Pons (tissue), 1 donor: ENCODE results near the gene ADIPOR1.

Source experiments
- DNase-seq: peaks from one replicate; pipeline ENCODE4 v3.0.0-alpha.2; 2016; ENCODE audit warnings: low spot score

Gene ADIPOR1

DNA sequence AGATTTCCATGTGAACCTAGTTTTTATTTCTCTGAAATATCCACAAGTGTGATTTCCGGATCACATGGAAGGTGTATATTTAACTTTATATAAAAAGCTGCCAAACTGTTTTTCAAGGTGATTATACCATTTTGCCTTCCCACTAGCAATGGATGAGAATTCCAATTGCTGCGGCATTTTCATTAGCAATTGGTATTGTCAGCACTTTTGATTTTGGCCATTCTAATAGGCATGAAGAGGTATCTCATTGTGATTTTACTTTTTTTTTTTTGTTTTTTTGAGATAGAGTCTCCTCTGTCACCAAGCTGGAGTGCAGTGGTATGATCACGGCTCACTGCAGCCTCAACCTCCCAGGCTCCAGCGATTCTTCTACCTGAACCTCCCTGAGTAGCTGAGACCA, 13.9 kb upstream of the ADIPOR1 start:
- no peak for DNase-seq

DNA sequence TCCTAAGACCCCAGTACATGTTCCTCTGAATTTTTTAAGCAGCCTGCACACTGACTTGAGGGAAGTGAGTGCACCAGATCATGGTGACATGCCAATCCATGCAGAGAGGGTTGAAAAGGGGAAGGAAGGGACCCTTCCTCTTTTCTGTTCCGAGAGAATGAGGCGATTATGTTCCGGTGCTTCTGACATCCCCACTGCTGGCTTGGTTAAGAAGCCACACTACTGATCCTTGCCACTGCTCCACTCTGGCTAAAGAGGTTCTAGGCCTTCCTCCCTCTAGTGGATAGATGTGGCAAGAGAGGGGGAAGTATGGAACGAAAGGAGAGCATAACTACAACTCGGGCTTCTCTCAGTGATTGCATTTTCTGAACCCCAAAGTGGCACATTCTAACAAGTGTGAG, 10.8 kb upstream of the ADIPOR1 start:
- peak; percentile 93 for DNase-seq

DNA sequence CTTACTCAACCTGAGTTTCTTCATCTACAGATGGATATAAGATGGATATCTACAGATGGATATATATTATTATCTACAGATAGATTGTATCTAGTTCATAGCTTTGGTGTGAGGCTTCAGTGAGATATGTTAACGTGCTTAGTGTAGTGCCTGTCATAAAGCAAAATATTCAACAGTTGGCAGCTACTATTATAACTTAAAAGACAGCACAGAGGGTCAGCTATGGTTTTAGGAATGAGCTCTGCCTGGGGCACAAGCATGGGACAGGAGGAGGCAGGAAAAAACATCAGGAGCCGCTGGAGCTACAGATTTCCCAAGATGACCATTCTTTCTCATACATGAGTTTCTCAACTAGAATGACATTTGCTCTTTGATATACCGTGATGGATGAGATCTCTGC, 10.2 kb upstream of the ADIPOR1 start:
- DNase-seq = no peak

DNA sequence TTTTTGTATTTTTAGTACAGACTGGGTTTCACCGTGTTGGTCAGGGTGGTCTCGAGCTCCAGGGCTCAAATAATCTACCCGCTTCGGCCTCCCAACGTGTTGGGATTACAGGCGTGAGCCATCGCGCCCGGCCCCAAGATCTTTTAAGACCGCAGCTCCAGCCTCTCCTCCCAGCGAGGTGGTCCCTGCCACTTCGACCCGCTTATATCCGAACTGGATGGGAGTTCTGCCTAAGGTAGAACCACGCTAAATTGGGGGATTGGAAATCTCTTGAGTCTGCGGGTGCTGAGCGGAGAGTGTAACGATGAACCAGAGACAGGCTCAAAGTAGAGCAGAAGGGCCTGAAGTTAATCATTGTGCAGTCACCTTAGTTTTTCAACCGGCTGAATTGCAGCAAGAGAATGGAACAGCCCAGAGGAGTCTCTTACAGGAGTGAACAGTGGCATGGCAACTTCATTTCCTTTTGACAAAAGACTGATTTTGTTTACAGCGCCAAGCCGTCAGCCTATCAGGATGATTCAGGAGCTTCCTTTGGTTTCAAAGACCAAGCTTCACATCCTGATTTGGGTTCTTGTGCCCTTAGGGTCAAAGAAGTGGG, 9.7 kb upstream of the ADIPOR1 start:
- peak; percentile 63 for DNase-seq

DNA sequence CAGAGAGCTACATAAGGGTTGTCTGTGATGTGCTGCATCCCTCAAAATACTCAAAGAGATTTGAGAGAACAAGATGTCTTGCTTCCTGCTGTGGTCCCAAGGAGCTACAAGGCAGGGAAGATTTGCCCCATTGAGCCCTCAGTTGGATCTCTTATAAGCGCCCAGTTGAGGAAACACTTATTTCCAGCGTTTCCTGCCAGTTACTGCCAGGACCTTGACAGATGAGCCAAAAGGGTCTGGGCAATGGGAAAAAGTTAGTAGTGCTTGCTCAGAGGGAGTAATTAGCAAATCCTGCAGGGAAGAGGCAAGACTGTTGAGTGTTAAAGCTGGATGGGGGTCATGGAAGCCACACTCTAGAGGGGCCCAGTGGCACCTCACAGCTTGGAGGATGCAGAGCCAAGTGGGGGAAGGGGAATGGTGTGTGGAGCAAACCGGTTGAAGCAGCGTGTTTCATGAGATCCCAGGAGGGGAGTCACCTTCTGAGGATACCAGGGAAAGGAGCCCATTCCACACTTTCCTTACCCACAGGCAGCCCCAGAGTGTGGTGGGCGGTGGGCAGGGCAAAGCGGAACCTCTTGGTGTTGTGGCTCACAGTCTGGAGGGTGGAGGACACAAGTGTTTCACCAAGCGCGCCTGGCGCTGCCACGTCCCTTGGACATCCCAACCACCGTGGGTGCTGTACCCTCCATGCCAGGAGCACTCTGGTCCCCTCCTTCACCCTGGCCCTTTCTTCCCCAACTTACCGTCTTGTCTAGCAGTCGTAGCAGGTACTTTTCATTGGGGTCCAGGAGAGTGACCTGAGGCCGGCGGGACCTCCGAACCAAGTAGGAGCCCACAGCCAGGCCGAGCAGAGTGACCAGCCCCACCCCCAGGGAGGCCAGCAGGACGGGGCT, 8.1 kb upstream of the ADIPOR1 start:
- peak; percentile 16 for DNase-seq

DNA sequence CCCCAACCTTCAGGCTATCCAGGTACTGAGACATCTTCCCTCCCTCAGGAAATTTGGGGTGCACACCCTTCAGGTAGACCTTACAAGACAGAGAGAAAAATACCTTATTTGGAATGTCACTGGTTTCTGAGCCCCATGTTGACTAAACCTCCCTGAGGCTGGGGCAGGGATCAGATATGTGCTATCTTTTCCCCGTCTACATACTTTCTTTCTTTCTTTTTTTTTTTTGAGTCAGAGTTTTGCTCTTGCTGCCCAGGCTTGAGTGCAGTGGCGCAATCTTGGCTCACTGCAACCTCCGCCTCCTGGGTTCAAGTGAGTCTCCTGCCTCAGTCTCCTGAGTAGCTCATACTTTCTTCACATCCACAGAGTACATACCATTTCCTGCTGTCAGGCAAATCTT, 7.3 kb upstream of the ADIPOR1 start:
- no peak for DNase-seq

DNA sequence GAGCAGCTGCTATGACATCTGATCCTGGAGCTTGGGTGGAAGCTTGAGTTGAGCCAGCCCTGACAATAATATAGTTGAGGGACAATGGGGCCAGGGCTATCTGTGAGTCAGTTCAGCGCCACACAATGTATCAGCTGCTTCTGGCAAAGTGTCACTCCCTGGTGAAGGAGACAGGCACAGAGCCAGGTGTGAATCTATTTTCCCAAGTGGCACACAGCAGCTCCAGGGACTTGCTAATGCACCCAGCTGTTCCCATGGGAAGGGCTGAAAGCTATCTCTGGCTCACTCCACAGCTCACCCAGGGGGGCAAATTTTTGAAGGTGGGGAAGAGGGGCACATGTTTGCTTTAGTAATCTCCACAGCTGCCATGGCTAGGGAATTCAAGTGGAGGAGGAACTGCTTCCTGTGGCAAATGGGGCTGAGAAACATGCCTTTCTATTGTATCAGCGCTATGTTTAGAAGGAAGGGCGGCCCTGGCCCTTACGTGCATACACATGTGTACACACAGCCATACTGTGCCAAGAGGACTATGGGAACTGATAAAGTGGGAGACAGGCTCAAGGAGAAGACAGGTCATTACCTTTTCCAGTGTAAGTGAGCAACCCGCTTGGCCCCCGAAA, 6.8 kb upstream of the ADIPOR1 start:
- DNase-seq = no peak

DNA sequence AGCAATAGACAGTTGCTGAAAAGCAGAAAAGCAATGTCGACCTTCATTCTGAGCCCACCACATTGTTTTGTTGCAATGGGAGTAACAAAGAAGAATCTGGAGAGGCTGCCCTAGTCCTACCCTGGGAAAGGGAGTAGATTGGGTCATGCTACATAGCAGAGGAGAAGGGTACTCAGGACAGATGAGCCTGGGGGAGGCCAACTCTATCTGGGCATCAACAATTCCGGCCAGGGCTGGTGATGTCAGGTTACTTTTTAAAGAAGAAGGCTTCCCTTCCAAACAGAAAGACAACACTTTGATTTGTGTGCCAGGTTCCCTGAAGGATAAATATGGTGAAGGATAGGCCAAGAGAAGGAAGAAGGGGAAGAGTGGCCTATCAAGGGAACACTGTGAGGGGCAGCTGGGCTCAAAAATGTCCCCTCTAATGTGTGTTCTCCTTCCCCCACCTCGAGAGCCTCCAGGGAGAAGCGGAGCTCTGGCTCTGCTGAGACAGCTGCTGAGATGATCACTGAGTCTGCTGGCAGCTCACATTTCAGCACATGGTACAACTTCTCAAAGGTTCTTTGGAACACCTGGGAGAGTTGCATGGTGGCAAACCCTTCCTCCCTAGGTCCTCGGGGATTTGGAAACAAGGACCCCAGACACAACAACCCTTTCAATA, 3.2 kb upstream of the ADIPOR1 start:
- no peak for DNase-seq

DNA sequence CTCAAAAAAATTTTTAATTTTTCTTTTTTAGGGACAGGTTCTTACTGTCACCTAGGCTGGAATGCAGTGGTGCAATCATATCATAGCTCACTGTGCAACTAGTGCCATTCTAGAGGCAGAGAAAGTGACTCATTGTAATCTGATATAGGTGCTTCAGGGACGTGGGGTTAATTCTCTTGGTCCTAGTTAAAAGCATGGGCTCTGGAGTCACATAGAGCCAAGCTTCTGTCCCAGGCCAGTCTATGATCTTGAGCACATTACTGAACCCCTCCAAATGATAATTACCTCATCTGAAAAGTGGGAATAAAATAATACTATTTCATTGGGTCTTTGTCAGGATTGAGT, 1.1 kb upstream of the ADIPOR1 start:
- no peak for DNase-seq

DNA sequence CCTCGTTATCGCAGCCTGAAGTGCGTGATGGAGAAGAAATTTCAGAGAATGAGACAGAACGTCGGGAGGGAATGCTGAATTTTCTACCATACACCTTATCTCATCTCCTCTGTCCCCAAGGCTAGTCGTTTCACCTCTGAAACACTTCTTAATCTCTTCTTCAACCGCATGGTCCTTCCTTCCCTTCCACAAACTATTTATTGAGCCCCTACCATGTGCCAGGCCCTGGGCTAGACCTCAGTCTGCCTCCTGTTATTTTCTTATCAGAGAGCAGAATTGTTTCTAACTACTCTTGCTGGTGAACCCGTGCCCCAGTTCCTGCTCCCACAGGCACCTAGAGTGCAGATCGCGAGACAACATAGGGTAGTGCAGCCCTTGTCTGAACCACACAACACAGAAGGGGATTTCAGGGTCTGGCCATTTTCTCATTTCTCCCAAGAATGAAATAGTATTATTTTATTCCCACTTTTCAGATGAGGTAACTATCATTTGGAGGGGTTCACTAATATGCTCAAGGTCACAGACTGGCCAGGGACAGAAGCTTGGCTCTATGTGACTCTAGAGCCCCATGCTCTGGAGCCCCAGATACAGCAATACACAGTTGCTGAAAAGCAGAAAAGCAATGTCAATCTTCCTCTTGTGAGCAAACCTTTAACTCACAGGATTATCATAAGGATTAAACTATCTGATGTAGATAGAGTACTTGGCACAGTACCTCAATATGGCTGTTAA, 598 bp upstream of the ADIPOR1 start:
- DNase-seq = no peak

DNA sequence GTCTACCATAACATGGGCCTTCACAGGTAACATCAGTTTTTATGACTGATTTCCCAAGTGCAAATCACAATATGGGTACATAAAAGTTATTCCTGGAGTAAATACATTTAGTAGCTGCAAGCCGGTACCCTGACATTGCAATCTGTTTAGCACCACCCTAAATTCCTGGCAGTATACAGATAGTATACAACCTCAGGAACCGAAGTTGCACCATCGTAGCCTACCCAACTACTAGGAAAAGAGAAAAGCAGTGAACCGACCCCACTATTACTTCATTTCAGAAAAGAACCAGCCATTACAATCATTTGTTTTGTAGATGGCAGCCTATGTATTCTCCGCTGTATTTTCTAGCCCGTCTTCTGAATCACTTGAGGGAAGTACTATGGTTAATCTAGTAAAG, 1.1 kb downstream of the ADIPOR1 start:
- no peak for DNase-seq

DNA sequence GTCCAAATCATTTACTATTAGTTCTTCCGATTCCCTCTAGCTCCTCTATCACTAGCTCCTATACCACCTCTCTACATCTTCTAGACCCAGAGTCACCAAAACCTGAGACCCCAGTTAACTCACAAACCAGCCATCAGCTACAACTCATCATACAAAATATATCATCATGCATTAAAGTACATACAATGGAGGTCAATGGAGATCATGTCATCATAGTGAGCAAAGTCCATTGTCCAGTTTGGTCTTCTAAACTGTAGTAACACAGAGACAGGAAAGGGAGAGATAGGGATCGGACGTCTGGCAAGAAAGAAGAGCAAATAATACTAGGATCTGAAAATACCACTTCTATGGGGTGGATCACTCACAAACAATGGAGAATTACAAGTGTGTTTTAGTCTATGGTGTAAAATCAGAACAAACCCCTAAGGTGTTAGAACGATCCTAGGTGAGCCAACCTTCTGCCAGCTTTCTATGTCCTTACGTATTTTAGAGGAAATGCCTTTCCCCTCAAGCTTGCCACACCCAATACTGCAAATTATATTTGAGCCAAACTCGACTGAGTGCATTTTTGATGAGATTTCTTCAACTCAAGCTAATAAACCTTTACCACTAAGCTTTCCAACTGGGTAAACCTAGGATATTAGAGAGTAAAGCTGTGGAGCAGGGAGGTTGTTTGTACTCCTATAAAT, 3.9 kb downstream of the ADIPOR1 start:
- no peak for DNase-seq

DNA sequence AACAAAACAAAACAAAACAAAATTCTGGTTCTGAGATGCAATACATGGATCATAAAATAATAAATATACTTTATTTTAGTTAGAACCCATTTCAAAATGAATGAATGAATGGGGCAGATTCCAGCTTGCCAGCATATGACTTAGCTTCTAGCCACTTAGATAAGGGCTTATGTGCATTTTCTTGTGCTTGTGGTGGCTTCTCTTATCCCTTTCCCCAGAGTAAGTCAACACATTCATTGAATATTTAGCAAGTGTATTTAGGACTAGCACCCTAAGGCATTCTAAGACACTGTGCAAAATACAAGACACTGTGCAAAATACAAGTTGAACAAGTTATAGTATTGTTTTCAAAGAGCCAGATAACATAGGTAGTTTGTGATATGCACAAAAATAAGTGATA, 4.7 kb downstream of the ADIPOR1 start:
- DNase-seq = no peak

DNA sequence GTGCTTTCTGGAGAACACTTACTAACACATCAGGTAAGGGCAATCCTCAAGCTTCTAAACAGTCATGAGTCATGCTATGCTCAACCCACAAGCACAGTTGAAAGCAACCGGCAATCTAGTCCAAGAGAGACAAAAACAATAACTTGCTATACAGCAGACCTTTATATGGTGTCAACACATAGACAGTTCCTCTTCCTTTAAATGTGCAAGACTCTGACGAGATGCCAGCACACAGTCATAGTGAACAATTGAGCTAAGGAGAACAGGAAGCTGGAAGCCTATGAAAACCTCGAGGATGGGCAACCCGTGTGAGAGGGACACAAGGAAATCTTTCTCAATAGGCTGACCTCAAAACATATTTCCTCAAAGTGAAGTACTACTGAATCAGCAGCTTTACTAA, 5.3 kb downstream of the ADIPOR1 start:
- peak; percentile 87 for DNase-seq

DNA sequence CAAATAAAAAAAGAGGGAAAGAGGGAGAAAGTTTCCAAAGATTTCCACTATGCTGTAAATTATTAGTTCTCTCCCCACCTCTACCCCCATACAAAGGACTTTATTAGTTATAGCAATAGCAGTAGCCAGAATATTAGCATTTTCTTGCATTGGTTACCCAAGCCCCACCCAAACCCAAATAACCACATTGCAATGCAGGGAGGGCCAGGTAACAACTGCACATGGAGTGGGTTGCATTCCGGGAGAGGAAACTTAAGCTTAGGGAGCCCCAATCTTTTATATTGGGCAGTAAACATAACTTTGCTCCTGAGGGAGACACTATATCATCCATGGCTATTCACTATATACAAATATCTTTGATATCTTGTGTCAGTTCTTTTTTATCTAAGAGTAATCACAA, 6.0 kb downstream of the ADIPOR1 start:
- DNase-seq = no peak

DNA sequence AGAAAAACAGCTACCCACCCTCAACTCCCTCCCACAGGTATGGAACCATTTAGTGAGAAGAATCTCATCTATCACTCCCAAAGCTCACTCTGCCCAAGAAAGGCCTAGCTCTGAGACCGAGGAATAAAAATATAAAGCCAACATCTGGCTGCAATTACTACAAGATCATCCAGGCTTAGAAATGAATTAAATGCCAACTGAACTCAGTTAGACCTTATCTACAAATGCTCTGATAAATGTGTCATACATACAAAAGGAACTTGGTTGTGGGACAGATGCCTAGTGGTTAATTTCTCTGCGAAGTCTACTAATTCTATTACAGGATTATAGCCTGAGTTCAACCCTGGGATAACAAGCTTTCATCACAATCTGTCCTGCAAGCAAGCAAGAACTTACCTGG, 6.7 kb downstream of the ADIPOR1 start:
- DNase-seq = no peak

DNA sequence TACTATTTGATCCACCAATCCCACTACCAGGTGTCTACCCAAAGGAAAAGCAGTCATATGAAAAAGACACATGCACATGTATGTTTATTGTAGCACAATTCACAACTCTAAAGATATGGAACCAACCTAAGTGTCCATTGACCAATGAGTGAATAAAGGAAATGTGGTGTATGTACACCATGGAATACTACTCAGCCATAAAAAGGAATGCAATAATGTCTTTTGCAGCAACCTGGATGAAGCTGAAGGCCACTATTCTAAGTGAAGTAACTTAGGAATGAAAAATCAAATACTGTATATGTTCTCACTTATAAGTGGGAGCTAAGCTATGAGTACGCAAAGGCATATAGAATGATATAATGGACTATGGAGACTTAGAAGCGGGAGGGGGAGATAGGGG, 12.6 kb downstream of the ADIPOR1 start:
- DNase-seq = no peak

DNA sequence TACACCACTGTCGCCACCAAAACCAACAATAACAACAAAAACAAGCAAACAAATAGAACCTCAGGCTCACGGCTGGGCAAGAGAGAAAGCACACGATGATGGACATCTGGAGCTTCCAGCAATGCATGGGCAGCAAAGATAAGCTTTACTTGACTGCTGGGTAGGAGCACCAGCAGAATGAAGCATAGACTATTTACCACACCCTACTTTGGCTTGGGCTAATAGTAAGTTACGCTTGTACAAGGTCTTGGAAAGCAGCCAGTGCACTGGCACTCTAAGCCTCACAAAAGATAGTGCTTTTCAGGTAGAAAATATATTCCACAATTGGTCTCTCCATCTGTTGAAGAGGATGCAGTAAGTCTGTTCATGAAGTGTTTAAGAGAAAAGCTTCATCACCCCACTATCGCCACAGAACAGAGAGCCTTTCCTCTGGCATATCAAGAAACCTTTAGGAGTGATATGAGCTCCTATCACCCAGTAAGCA, 13.6 kb downstream of the ADIPOR1 start:
- no peak for DNase-seq

DNA sequence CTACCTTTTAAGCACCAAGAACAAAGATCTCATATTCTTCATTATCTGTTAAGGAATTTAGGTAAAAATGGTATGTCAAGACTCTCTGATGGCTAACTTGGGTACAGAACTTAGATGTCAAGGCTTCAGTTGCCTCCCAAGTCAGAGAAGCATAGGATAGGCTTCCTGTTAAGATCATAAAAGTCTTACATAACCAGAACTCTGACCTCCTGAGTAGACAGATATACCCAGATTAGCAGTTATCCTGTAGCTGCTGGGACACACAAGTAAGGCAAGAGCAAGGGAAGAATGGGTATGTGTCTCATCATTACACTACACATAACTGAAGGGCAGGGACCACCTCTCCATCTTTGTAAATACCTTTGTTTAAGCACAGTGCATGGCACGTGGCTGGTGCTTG, 15.7 kb downstream of the ADIPOR1 start:
- no peak for DNase-seq

DNA sequence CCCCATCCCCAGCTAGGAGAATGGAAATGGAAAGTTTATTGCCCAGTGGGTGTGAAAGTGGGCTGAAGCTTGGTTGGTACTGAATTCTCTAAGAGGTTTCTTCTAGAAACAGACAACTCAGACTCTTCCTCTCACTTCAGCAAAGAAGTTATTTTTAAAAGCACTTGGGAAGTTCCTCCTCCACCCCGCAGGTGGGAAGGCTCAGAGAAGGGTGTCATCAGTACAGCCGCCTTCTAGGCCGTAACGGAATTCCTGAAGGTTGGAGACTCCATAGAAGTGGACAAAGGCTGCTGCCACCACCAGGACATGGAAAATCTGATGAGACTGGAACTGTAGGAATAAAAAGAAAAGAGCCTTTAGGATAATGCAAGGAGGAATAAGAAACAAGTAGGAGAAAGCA, 16.7 kb downstream of the ADIPOR1 start:
- no peak for DNase-seq

DNA sequence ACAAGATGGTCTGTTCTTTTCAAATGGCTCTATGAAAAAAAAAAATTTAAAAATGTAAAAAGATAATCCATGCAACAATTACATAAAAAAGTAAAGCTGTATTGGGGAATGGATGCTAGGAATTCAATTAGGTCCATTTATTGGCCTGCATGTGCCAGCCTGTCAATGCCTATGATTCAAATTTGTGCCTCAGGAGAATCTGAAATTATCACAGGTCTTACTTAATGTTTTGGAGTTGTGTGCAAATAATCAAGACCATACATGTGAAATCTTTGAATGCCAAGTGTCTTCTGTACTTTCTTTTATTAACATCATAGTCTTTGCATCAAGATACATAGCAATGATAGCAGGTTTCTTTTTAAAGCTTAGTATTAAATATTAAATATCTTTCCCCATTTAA, 17.6 kb downstream of the ADIPOR1 start:
- DNase-seq = no peak
